SK-N-SH treated with all-trans-retinoic acid at 6 μM for 48 hours (cell line): ENCODE results near the gene UBXN10.

Experiments used
- ATAC-seq: fragments of 200-7000 bp; cut with Tn5 transposase; 3 replicates; pipeline ENCODE4 v1.9.1; 2020; ENCODE audit warnings: mild to moderate bottlenecking, moderate library complexity
- ARNTL ChIP-seq: fragments of 450-650 bp; formaldehyde crosslinking; IDR thresholded peaks from 2 replicates; pipeline ENCODE4 v1.5.0; 2020; ENCODE audit warnings: low read depth, mild to moderate bottlenecking, moderate library complexity, borderline replicate concordance
- BACH2 ChIP-seq: fragments of 250-450 bp; sonication (Bioruptor Pico); IDR thresholded peaks from 2 replicates; pipeline ENCODE4 v1.9.0; 2021; ENCODE audit warnings: mild to moderate bottlenecking, borderline replicate concordance
- CSDC2 ChIP-seq: fragments of 250-450 bp; sonication (Bioruptor Pico); IDR thresholded peaks from 2 replicates; pipeline ENCODE4 v1.5.0; 2020; ENCODE audit warnings: mild to moderate bottlenecking, moderate library complexity
- ESRRG ChIP-seq: fragments of 250-450 bp; sonication (Bioruptor Pico); IDR thresholded peaks from 2 replicates; pipeline ENCODE4 v1.6.1; 2021; ENCODE audit warnings: mild to moderate bottlenecking
- GLIS3 ChIP-seq: fragments of 250-450 bp; sonication (Bioruptor Pico); IDR thresholded peaks from 2 replicates; pipeline ENCODE4 v1.5.0; 2020; ENCODE audit warnings: mild to moderate bottlenecking, moderate library complexity
- ISL1 ChIP-seq: fragments of 250-450 bp; sonication (Bioruptor Pico); IDR thresholded peaks from 2 replicates; pipeline ENCODE4 v2.1.2; 2022; ENCODE audit warnings: mild to moderate bottlenecking, moderate library complexity
- OSR1 ChIP-seq: fragments of 250-450 bp; sonication (Bioruptor Pico); IDR thresholded peaks from 2 replicates; pipeline ENCODE4 v1.8.0; 2022; ENCODE audit warnings: moderate library complexity, mild to moderate bottlenecking, inconsistent platforms
- PPARA ChIP-seq: fragments of 250-450 bp; sonication (Bioruptor Pico); IDR thresholded peaks from 2 replicates; pipeline ENCODE4 v1.5.0; 2020; ENCODE audit warnings: mild to moderate bottlenecking, borderline replicate concordance
- RARB ChIP-seq: fragments of 250-450 bp; sonication (Bioruptor Pico); IDR thresholded peaks from 2 replicates; pipeline ENCODE4 v1.8.0; 2021; ENCODE audit warnings: mild to moderate bottlenecking, moderate library complexity
- SNAI2 ChIP-seq: fragments of 250-450 bp; sonication (Bioruptor Pico); IDR thresholded peaks from 2 replicates; pipeline ENCODE4 v1.5.0; 2020; ENCODE audit warnings: mild to moderate bottlenecking, moderate library complexity
- TCF4 ChIP-seq: fragments of 250-450 bp; sonication (Bioruptor Pico); IDR thresholded peaks from 2 replicates; pipeline ENCODE4 v1.8.0; 2021; ENCODE audit warnings: mild to moderate bottlenecking, moderate library complexity, borderline replicate concordance
- TOX ChIP-seq: fragments of 250-450 bp; sonication (Bioruptor Pico); IDR thresholded peaks from 2 replicates; pipeline ENCODE4 v1.8.0; 2021; ENCODE audit warnings: mild to moderate bottlenecking, moderate library complexity, borderline replicate concordance
- ZC3H10 ChIP-seq: fragments of 250-450 bp; sonication (Bioruptor Pico); IDR thresholded peaks from 2 replicates; pipeline ENCODE4 v1.5.1; 2021; ENCODE audit warnings: mild to moderate bottlenecking, moderate library complexity
- ZFP30 ChIP-seq: fragments of 450-650 bp; formaldehyde crosslinking; IDR thresholded peaks from 2 replicates; pipeline ENCODE4 v1.5.0; 2022; ENCODE audit warnings: mild to moderate bottlenecking, moderate library complexity
- ZNF70 ChIP-seq: fragments of 450-650 bp; formaldehyde crosslinking; IDR thresholded peaks from 2 replicates; pipeline ENCODE4 v1.5.0; 2020; ENCODE audit warnings: mild to moderate bottlenecking, moderate library complexity
- ZNF8 ChIP-seq: fragments of 450-650 bp; formaldehyde crosslinking; IDR thresholded peaks from 2 replicates; pipeline ENCODE4 v1.5.0; 2020; ENCODE audit warnings: mild to moderate bottlenecking, moderate library complexity
- TF ChIP-seq, protein P1 (sequence below): fragments of 250-450 bp; sonication (Bioruptor Pico); IDR thresholded peaks from 2 replicates; pipeline ENCODE4 v1.8.0; 2020; ENCODE audit warnings: mild to moderate bottlenecking, moderate library complexity, borderline replicate concordance
- TF ChIP-seq, protein P2 (sequence below): fragments of 250-450 bp; sonication (Bioruptor Pico); IDR thresholded peaks from 2 replicates; pipeline ENCODE4 v1.5.1; 2021; ENCODE audit warnings: mild to moderate bottlenecking, moderate library complexity
- TF ChIP-seq, protein P3 (sequence below): fragments of 250-450 bp; sonication (Bioruptor Pico); IDR thresholded peaks from 2 replicates; pipeline ENCODE4 v1.5.0; 2020; ENCODE audit warnings: mild to moderate bottlenecking, moderate library complexity
- TF ChIP-seq, protein P4 (sequence below): fragments of 250-450 bp; sonication (Bioruptor Pico); IDR thresholded peaks from 2 replicates; pipeline ENCODE4 v1.5.1; 2020; ENCODE audit warnings: low read depth, mild to moderate bottlenecking, moderate library complexity

Gene UBXN10

DNA sequence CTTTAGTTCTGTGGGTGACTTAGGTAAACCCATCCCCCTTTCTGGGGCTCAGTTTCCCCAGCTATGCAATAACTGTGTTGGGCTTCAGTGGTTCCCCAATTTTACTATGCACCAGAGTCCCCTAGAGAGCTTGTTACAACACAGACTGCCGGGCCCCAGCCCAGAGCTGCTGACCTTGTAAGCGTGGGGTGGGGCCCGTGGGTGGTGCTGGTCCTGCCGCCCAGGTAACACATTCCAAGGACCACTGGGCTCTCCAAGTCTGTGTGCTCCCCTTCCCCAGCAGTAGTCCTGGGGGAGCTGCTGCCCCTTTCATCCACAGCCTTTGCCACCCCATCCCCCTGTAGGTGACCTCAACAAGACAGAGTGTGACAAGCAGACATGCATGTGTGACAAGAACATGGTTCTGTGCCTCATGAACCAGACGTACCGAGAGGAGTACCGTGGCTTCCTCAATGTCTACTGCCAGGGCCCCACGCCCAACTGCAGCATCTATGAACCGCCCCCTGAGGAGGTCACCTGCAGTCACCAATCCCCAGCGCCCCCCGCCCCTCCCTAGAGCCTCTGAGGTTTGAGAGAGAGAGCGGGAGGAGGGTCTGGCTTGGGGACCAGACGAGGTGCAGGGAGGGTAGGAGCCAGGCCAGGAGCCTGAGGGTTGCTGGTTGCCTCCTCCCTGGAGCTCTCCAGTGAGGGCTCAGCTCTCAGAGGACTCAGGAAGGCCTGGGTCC is 37.9 kb upstream of the UBXN10 start:
- TF ChIP-seq CSDC2 (CRISPR knock-in tag), result no peak
- TF ChIP-seq, protein P1, sequence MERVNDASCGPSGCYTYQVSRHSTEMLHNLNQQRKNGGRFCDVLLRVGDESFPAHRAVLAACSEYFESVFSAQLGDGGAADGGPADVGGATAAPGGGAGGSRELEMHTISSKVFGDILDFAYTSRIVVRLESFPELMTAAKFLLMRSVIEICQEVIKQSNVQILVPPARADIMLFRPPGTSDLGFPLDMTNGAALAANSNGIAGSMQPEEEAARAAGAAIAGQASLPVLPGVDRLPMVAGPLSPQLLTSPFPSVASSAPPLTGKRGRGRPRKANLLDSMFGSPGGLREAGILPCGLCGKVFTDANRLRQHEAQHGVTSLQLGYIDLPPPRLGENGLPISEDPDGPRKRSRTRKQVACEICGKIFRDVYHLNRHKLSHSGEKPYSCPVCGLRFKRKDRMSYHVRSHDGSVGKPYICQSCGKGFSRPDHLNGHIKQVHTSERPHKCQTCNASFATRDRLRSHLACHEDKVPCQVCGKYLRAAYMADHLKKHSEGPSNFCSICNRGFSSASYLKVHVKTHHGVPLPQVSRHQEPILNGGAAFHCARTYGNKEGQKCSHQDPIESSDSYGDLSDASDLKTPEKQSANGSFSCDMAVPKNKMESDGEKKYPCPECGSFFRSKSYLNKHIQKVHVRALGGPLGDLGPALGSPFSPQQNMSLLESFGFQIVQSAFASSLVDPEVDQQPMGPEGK, result no peak
- TF ChIP-seq ARNTL (CRISPR knock-in tag), result no peak
- TF ChIP-seq, protein P2, sequence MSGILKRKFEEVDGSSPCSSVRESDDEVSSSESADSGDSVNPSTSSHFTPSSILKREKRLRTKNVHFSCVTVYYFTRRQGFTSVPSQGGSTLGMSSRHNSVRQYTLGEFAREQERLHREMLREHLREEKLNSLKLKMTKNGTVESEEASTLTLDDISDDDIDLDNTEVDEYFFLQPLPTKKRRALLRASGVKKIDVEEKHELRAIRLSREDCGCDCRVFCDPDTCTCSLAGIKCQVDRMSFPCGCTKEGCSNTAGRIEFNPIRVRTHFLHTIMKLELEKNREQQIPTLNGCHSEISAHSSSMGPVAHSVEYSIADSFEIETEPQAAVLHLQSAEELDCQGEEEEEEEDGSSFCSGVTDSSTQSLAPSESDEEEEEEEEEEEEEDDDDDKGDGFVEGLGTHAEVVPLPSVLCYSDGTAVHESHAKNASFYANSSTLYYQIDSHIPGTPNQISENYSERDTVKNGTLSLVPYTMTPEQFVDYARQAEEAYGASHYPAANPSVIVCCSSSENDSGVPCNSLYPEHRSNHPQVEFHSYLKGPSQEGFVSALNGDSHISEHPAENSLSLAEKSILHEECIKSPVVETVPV (CRISPR knock-in tag), result no peak
- no peak for TF ChIP-seq PPARA (CRISPR knock-in tag)
- TF ChIP-seq BACH2 (CRISPR knock-in tag), result no peak
- no peak for TF ChIP-seq GLIS3
- TF ChIP-seq, protein P3, sequence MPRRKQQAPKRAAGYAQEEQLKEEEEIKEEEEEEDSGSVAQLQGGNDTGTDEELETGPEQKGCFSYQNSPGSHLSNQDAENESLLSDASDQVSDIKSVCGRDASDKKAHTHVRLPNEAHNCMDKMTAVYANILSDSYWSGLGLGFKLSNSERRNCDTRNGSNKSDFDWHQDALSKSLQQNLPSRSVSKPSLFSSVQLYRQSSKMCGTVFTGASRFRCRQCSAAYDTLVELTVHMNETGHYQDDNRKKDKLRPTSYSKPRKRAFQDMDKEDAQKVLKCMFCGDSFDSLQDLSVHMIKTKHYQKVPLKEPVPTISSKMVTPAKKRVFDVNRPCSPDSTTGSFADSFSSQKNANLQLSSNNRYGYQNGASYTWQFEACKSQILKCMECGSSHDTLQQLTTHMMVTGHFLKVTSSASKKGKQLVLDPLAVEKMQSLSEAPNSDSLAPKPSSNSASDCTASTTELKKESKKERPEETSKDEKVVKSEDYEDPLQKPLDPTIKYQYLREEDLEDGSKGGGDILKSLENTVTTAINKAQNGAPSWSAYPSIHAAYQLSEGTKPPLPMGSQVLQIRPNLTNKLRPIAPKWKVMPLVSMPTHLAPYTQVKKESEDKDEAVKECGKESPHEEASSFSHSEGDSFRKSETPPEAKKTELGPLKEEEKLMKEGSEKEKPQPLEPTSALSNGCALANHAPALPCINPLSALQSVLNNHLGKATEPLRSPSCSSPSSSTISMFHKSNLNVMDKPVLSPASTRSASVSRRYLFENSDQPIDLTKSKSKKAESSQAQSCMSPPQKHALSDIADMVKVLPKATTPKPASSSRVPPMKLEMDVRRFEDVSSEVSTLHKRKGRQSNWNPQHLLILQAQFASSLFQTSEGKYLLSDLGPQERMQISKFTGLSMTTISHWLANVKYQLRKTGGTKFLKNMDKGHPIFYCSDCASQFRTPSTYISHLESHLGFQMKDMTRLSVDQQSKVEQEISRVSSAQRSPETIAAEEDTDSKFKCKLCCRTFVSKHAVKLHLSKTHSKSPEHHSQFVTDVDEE, result no peak
- TF ChIP-seq, all 23 proteins: peak for 0
- no peak for ATAC-seq

DNA sequence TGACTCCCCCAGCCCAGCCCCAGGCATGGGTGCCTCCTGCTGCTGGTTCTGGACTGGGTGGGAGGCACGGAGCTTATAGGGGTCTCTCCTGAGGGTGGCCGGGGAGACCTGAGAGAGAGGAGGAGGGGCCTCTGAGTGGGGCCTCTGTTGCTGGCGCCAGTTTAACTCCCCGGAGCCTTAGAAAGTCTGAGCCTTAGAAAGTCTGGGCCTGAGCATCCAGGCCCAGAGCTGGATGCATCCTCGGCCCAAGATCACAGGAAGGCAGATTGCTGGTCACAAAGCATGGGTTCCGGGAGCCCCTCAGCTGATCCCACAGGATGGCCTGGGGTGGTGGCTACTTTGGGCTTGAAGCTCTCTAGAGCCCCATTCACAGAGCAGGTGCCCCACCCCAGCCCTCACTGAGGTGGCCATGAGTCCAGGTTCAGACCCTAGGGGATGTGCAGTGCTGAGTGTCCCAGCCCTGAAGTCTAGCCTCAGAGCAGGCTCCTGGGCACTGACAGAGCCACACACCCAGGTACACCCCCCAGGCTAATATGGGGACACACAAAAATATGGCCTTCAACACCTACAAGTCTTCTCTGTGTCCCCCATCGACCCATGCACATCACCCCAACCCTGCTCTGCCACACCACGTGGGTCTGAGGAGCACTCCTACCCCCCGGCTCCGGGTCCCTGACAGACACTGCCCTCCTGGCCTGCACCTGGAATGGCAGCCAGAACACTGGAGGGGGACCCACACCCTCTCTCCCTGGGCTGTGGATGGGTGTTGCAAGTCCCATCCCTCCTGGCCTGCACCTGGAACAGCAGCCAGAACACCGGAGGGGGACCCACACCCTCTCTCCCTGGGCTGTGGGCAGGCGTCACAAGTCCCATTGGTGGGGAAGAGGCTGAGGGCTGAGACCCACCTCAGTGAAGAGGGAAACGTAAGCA is 37.1 kb upstream of the UBXN10 start:
- TF ChIP-seq PPARA (CRISPR knock-in tag) (no peak), ZC3H10 (no peak), TOX (no peak), ZFP30 (CRISPR knock-in tag) (no peak), RARB (no peak), BACH2 (CRISPR knock-in tag) (no peak), ZNF70 (CRISPR knock-in tag) (no peak), TCF4 (CRISPR knock-in tag) (no peak)

DNA sequence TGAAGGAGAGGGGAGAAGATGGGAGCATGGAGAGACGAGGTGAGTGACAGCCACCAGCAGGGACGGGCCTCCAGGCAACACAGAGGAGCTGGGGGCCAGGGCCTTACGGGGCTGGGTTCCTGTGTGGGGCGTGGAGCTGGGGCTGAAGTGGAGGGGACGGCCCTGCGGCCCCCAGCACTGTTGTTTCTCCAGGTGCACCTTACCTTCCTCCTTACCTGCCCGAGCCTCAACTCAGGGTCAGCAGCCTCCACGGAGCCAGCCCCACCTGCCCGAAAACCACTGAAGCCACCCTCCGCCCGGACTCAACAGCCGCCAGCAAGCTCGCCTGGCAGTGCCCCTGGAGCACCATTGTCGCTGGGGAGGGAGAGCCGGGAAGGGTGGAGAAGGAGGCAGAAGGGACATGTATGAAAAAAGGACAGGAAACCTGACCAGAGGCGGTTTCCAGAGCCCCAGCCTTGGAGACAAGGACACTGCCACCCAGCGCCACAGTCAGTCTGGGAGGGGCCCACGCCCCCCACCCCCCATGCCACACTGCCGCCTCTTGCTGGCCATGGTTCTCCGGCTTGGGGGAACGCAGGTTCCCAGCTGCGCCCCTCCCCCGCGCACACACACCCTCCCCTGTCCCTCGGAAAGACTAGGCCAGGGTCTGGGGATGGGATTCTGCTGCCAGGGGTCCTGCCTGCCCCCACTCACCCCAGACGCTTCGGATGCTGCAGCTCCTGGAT is 36.1 kb upstream of the UBXN10 start:
- no peak for ATAC-seq
- no peak for TF ChIP-seq ZFP30 (CRISPR knock-in tag)

More for the DNA sequence above, 37.1 kb upstream of the UBXN10 start:
- ATAC-seq, result no peak

DNA sequence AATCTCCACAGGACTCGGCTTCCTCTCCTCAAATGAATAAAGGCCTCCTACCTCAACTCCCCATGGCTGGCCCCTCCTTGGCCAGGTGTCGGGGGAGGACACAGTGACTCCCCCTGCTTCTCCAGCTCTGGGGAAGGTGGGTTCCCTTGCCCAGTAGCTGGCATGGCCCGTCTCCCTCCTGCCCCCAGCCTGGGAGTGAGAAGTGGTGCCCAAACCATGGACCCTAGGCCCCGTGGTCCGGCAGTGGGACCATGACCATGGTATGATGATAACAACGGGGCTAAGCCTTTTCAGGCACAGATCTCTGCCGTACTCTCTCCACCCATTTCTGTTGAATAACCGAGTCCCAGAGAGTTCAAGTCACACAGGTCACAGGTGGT is 35.6 kb upstream of the UBXN10 start:
- no peak for ATAC-seq
- no peak for TF ChIP-seq OSR1 (CRISPR knock-in tag)
- no peak for TF ChIP-seq SNAI2 (CRISPR knock-in tag)
- TF ChIP-seq ISL1 (CRISPR knock-in tag), result no peak
- TF ChIP-seq ZFP30 (CRISPR knock-in tag), result no peak
- no peak for TF ChIP-seq ZNF8 (CRISPR knock-in tag)
- TF ChIP-seq, protein P1, result no peak
- no peak for TF ChIP-seq TCF4 (CRISPR knock-in tag)
- TF ChIP-seq, protein P4, sequence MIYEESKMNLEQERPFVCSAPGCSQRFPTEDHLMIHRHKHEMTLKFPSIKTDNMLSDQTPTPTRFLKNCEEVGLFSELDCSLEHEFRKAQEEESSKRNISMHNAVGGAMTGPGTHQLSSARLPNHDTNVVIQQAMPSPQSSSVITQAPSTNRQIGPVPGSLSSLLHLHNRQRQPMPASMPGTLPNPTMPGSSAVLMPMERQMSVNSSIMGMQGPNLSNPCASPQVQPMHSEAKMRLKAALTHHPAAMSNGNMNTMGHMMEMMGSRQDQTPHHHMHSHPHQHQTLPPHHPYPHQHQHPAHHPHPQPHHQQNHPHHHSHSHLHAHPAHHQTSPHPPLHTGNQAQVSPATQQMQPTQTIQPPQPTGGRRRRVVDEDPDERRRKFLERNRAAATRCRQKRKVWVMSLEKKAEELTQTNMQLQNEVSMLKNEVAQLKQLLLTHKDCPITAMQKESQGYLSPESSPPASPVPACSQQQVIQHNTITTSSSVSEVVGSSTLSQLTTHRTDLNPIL (CRISPR knock-in tag), result no peak
- TF ChIP-seq BACH2 (CRISPR knock-in tag), result no peak
- no peak for TF ChIP-seq TOX
- no peak for TF ChIP-seq ZC3H10
- no peak for TF ChIP-seq ESRRG (CRISPR knock-in tag)
- no peak for TF ChIP-seq ZNF70 (CRISPR knock-in tag)
- no peak for TF ChIP-seq CSDC2 (CRISPR knock-in tag)
